NCI-H146 (cell line): ENCODE data around the gene ATP1A2.

ENCODE experiments used
- DNase-seq: peaks from one replicate; lab custom pipeline; 2025; lab: John Stamatoyannopoulos, UW

ATP1A2 gene

GRCh38 chr1:160148121-160148520 is 32.6 kb downstream of the ATP1A2 start:
- no peak for DNase-seq

- no peak for DNase-seq
Observed at GRCh38 chr1:160149233-160149632, 33.7 kb downstream of the ATP1A2 start.

GRCh38 chr1:160149716-160150115 is 34.2 kb downstream of the ATP1A2 start:
- no peak for DNase-seq

- no peak for DNase-seq
Observed at GRCh38 chr1:160151303-160151702, 35.7 kb downstream of the ATP1A2 start, which contains the start of gene ATP1A4. TSS of gene ATP1A4 (plus strand) at chr1:160151603. CDS start at chr1:160152041, 438 bp downstream.

- DNase-seq, result no peak
Observed at GRCh38 chr1:160154790-160155189, 39.2 kb downstream of the ATP1A2 start.

GRCh38 chr1:160156361-160156760 is 40.8 kb downstream of the ATP1A2 start:
- DNase-seq, result no peak

- no peak for DNase-seq
Observed at GRCh38 chr1:160157174-160157573, 41.6 kb downstream of the ATP1A2 start.

GRCh38 chr1:160158031-160158430 is 42.5 kb downstream of the ATP1A2 start:
- DNase-seq, result no peak

- DNase-seq, result no peak
Observed at GRCh38 chr1:160158534-160158933, 43.0 kb downstream of the ATP1A2 start.

GRCh38 chr1:160159846-160160245 is 44.3 kb downstream of the ATP1A2 start:
- no peak for DNase-seq

- DNase-seq, result peak; percentile 49
Observed at GRCh38 chr1:160161965-160162705, 46.6 kb downstream of the ATP1A2 start.

- DNase-seq, result no peak
Observed at GRCh38 chr1:160162931-160163330, 47.4 kb downstream of the ATP1A2 start.

- DNase-seq, result no peak
Observed at GRCh38 chr1:160163615-160164014, 48.1 kb downstream of the ATP1A2 start.

- peak; percentile 89 for DNase-seq
Observed at GRCh38 chr1:160164121-160164520, 48.6 kb downstream of the ATP1A2 start.

- DNase-seq, result no peak
Observed at GRCh38 chr1:160166166-160166868, 50.8 kb downstream of the ATP1A2 start.

- DNase-seq, result peak; percentile 21
Observed at GRCh38 chr1:160167056-160167455, 51.5 kb downstream of the ATP1A2 start.

GRCh38 chr1:160167580-160167979 is 52.0 kb downstream of the ATP1A2 start:
- peak; percentile 26 for DNase-seq

- peak; percentile 43 for DNase-seq
Observed at GRCh38 chr1:160168016-160168415, 52.5 kb downstream of the ATP1A2 start.

- DNase-seq, result no peak
Observed at GRCh38 chr1:160168609-160169369, 53.2 kb downstream of the ATP1A2 start.

GRCh38 chr1:160169553-160170399 is 54.2 kb downstream of the ATP1A2 start:
- DNase-seq, result peak; percentile 98

- DNase-seq, result no peak
Observed at GRCh38 chr1:160171354-160171753, 55.8 kb downstream of the ATP1A2 start.

GRCh38 chr1:160171980-160172379 is 56.4 kb downstream of the ATP1A2 start:
- no peak for DNase-seq
